Subcutaneous abdominal adipose tissue (tissue), 5 donors: Measurements from ENCODE around the gene HLA-DMA.
A peak's percentile ranks its signal among the peaks of the same experiment; 100 is the strongest.

Experiments
- H3K27ac ChIP-seq: one replicate; pipeline ENCODE4 v1.7.0; 2013; ENCODE audit warnings: low read depth, mild to moderate bottlenecking, inconsistent platforms, low read length, moderate library complexity
- H3K27me3 ChIP-seq, 5 donors: one replicate each; pipeline ENCODE4 v1.7.0; 2013; ENCODE audit warnings: low read length in 5 of 5, inconsistent platforms in 1 of 5; ENCODE audit not compliant: control insufficient read depth in 5 of 5, insufficient read depth in 4 of 5
- H3K36me3 ChIP-seq, 5 donors: one replicate each; pipeline ENCODE4 v1.7.0; 2013; ENCODE audit warnings: low read length in 5 of 5; ENCODE audit not compliant: control insufficient read depth in 5 of 5, insufficient read depth in 5 of 5
- H3K4me1 ChIP-seq, 5 donors: one replicate each; pipeline ENCODE4 v1.7.0; 2013; ENCODE audit warnings: low read length in 5 of 5, mild to moderate bottlenecking in 3 of 5, moderate library complexity in 1 of 5; ENCODE audit not compliant: control insufficient read depth in 5 of 5, insufficient read depth in 5 of 5
- H3K4me3 ChIP-seq, 5 donors: one replicate each; pipeline ENCODE4 v1.7.0; 2013; ENCODE audit warnings: low read length in 5 of 5, low read depth in 1 of 5
- H3K9ac ChIP-seq, 5 donors: one replicate each; pipeline ENCODE4 v1.7.0; 2013; ENCODE audit warnings: low read length in 5 of 5, mild to moderate bottlenecking in 4 of 5, moderate library complexity in 3 of 5
- H3K9me3 ChIP-seq, 5 donors: one replicate each; pipeline ENCODE4 v1.7.0; 2013; ENCODE audit warnings: low read length in 5 of 5; ENCODE audit not compliant: control insufficient read depth in 5 of 5
- donor health status: healthy.
- donor health status: healthy.
- donor health status: healthy.
- donor health status: healthy.
- donor health status: healthy.

Gene HLA-DMA

DNA sequence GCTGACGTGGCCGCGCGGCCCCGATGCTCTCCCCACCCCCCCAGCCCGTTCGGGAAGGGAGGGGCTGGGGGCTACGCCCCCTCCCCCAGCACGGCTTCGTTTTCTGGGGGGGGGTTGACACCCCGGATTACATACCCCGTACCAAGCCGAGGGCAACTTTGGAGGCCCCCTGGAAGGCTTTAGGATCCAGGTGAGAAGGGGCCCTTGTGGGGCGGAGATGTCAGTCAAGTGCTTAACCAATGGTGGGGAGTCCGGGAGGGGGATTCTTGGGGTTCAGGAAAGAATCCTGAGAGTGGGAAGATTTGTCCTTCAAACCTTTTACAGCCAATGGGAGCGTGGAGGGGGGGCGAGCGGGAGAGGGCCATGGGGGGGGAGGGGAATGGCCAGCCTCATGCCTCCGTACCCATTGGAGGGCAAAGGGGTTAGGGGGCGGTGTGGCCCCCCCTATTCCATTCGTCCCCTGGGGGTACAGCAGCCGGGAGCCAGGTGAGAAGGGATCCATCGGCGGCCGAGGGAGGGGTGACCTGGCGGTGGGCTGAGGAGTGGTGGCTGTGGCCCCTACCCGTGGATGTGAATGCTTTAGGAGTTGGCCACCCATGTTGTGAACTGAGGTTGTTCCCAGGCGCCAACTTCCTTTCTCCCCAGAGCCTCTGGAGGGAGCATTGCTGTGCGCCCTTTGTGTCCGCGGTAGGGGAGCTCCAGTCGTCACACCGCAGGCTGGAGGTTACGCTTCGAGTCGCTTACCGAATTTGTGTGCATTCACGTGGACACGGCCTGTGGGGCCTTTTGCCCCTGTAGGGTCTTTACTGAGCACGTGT is 16.2 kb upstream of the HLA-DMA start:
- Histone ChIP-seq H3K4me1 (peaks cover 12 to 50% (median 41%) of the 10 kb centered on the region in 5 donors), H3K27ac (peak overlapping the region; percentile 100), H3K36me3 (peaks cover 0 to 12% (median 4%) of the 10 kb centered on the region in 5 donors), H3K9ac (peak overlapping the region; percentile 99 to 100 (median 99)), H3K4me3 (peak overlapping the region; percentile 91 to 99 (median 98)), H3K9me3 (no peaks in the 10 kb centered on the region), H3K27me3 (peaks cover 0 to 2% (median 0%) of the 10 kb centered on the region in 5 donors)

DNA sequence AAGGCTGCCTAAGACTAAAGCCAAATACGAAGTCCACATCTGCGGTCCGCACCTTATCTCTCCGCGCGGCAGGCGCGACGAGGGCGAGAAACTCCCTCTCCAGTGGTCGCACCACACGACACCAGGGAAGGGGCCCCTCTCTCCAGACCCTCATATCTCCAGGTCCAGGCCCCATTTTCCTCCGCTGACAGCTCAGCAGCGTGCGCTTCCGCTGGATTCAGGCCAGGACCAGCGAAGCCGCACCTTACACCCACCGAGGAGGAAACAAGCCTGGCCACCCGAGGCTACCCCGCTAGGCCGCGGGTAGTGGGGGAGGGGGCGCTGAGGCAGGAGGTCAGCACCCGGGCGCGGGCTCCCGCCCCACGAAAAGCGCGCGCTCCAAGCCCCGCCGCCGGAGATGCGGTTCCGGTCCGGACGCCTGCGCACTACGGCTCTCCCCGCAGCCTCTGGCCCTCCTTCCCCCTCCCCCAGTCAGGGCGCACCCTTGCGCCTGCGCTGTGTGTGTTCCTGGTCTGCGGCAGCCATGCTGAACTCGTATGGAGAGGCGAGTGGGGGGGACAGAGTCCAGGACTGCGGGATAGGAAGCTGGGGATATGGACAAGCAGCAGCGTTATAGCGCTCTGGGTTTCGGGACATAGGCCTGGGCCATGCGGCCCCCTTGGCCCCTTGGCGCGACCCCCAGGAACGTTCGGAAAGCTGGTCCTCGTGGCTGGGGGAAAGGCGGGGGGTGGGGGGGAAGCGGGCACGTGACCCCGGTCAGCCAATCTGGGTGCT is 15.4 kb upstream of the HLA-DMA start, which contains the start of gene BRD2:
TSS of gene BRD2 (plus strand) at position 502 of the 774 bp plus-strand sequence. CDS start 4,305 bp downstream, outside the sequence.
- H3K9ac ChIP-seq = peak within 1 kb of the TSS; percentile 99 to 100 (median 99)
- peaks cover 0 to 2% (median 0%) of the 10 kb centered on the region in 5 donors for H3K27me3 ChIP-seq
- no peaks in the 10 kb centered on the region for H3K9me3 ChIP-seq
- H3K4me1 ChIP-seq = peaks cover 12 to 46% (median 39%) of the 10 kb centered on the region in 5 donors
- peak within 1 kb of the TSS; percentile 91 to 99 (median 98) for H3K4me3 ChIP-seq
- H3K36me3 ChIP-seq = peaks cover 0 to 10% (median 4%) of the 10 kb centered on the region in 5 donors
- peak within 1 kb of the TSS; percentile 100 for H3K27ac ChIP-seq

DNA sequence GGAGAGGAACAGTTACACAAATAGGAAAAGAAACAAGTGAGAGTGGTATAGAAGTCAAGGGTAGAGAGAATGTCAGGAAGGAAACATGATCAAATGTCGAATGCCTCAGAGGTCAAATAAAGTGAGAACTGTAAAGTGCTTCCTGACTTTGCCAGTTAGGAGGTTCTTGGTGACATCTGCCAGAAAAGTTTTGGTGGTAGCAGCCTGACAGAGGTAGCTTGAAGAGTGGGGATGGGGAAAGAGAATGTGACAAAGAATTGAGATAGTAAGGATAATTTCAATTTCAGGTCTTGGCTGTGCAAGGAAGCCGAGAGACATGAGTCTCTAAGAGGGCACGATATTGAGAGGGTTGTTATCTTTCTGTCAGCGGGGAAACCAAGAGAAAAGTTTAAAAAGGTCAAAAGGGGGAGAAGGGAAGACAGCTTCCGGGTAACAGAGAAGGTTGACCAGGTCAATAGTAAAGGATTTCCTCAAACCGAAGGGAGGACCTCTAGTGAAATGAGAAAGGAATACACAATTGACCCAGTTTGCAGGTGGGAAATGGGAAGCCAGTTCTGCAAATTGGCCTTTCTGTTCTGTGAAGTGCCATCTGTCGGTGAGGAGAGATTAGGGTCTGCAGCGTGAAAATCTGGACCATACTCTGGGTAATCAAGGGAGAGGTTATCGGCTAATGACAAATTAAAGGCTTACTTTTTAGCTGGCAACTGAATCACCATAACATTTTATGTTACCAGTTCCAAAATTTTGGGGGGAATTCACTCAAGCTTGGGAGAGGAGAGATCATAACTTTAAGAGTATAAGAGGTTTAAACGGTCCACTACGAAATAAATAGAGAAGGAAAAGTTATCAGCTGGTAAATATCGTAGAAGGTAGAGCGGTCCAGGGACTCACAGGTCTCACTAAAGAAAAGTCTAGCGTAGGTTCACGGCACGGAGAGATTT is 14.5 kb upstream of the HLA-DMA start:
- Histone ChIP-seq H3K9ac (peak overlapping the region; percentile 76 to 100 (median 99)), H3K4me3 (peak overlapping the region; percentile 86 to 99 (median 97)), H3K27me3 (peaks cover 0 to 2% (median 0%) of the 10 kb centered on the region in 5 donors), H3K27ac (peak overlapping the region; percentile 100), H3K36me3 (peaks cover 0 to 1% (median 0%) of the 10 kb centered on the region in 5 donors), H3K9me3 (no peaks in the 10 kb centered on the region), H3K4me1 (peaks cover 12 to 46% (median 39%) of the 10 kb centered on the region in 5 donors)

DNA sequence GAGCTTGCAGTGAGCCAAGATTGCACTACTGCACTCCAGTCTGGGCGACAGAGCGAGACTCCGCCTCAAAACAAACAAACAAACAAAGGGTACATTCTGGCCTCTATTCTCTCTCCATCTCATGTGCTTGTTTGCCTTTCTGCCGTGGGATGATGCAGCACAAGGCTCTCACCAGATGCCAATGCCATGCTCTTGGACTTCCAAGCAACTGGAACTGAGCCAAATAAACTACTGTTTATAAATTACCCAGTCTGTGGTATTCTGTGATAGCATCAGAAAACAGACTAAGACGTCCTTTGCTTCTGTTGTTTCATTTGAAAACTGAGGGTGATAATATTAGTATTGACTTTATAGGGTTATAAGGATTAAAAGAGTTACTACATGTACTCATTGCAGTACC is 11.9 kb upstream of the HLA-DMA start:
- Histone ChIP-seq H3K27ac (no peak overlapping the region), H3K27me3 (no peaks in the 10 kb centered on the region), H3K4me1 (peaks cover 6 to 36% (median 35%) of the 10 kb centered on the region in 5 donors), H3K4me3 (no peak overlapping the region), H3K9me3 (no peaks in the 10 kb centered on the region), H3K36me3 (no peaks in the 10 kb centered on the region), H3K9ac (no peak overlapping the region)

DNA sequence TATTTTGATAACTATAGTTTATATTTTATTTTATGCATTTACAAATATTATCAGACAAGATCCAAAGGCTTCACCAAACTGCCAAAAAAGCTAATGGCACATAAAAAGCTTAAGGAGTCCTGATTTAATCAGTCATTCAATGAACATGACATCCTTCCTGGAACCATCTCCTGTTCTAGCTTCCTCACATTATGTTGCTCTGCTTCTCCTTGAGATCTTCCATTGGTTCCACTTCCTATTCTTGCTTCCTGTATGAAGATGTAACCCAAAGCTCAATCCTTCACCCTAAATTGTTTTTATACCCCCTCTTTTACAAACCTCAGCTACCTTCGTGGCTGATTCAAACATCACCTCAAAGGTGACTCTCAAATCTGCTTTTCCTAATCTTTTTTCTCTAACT is 11.0 kb upstream of the HLA-DMA start:
- Histone ChIP-seq H3K9me3 (no peaks in the 10 kb centered on the region), H3K27ac (no peak overlapping the region), H3K27me3 (no peaks in the 10 kb centered on the region), H3K4me1 (peaks cover 3 to 29% (median 28%) of the 10 kb centered on the region in 5 donors), H3K36me3 (no peaks in the 10 kb centered on the region), H3K4me3 (no peak overlapping the region), H3K9ac (no peak overlapping the region)

DNA sequence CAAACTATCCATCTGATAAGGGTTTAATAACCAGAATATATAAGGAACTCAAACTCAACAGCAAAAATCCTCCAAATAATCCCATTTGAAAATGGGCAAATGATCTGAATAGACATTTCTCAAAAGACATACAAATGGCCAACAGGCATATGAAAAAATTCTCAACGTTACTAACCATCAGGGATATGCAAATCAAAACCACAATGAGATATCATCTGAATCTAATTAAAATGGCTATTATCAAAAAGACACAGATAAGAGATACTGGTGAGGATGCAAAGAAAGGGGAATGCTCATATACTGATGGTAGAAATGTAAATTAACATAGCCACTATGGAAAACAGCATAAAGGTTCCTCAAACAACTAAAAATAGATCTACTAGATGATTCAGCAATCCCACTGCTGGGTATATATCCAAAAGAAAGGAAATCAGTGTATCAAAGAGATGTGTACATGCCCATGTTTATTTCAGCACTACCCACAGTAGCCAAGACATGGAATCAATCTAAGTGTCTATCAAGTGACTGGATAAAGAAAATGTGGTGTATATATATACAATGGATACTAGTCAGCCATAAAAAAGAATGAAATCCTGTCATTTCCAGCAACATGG is 9.4 kb upstream of the HLA-DMA start:
- Histone ChIP-seq H3K27ac (no peak overlapping the region), H3K27me3 (no peaks in the 10 kb centered on the region)

DNA sequence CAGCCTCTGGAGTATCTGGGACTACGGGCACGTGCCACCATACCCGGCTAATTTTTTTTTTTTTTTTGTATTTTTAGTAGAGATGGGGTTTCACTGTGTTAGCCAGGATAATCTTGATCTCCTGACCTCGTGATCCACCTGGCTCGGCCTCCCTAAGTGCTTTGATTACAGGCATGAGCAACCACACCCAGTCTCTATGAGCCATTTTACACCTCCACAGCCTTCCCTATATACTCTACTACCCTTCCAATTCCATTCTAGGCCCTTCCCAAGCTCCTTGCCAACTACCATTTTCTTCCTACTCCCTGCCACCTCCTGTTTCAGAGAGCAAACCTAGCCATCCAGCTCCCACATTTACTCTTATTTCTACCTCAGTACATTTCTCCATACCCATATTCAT is 7.7 kb upstream of the HLA-DMA start:
- H3K4me3 ChIP-seq = no peak overlapping the region
- H3K27me3 ChIP-seq = no peaks in the 10 kb centered on the region
- H3K9ac ChIP-seq = no peak overlapping the region
- peaks cover 0 to 14% (median 12%) of the 10 kb centered on the region in 5 donors for H3K4me1 ChIP-seq
- H3K36me3 ChIP-seq = no peaks in the 10 kb centered on the region
- no peak overlapping the region for H3K27ac ChIP-seq
- H3K9me3 ChIP-seq = no peaks in the 10 kb centered on the region

More for the DNA sequence above, 9.4 kb upstream of the HLA-DMA start:
- Histone ChIP-seq H3K36me3 (no peaks in the 10 kb centered on the region), H3K9me3 (no peaks in the 10 kb centered on the region), H3K4me1 (peaks cover 2 to 26% (median 22%) of the 10 kb centered on the region in 5 donors), H3K9ac (no peak overlapping the region), H3K4me3 (no peak overlapping the region)

DNA sequence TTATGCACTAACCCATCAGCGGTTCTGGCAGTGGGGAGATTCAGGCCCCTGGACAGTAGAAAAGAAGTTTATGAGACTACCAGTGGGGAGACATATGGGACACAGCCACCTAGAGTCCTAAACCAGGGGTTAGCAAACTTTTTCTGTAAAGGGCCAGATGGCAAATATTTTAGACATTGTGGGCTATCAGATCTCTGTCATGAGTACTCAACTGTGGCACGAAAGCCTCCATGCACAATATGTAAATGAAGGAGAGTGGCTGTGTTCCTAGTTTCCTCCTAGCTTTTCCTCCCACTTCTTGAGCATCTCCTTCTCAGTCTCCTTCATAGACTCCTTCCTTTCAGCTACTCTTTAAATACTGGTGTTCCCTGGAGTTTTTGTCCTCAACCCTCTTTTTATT is 3.3 kb upstream of the HLA-DMA start:
- Histone ChIP-seq H3K4me3 (no peak overlapping the region), H3K9me3 (no peaks in the 10 kb centered on the region), H3K27ac (no peak overlapping the region), H3K9ac (no peak overlapping the region), H3K36me3 (no peaks in the 10 kb centered on the region), H3K4me1 (peaks cover 2 to 42% (median 21%) of the 10 kb centered on the region in 5 donors), H3K27me3 (no peaks in the 10 kb centered on the region)
